ENCODE measurements around the gene ENPP6.

- TF ChIP-seq EP300 (IDR thresholded peaks at IDR 0.05; ENCODE audit: borderline replicate concordance) (no peak), REST (IDR thresholded peaks at IDR 0.05; ENCODE audit: low read depth) (no peak), RAD21 (IDR thresholded peaks at IDR 0.05; ENCODE audit: low read depth) (no peak), NFIC (IDR thresholded peaks at IDR 0.05) (no peak), TAF1 (IDR thresholded peaks at IDR 0.05; ENCODE audit: low read depth) (no peak), YY1 (IDR thresholded peaks at IDR 0.05; ENCODE audit: low read depth) (no peak), CREB1 (IDR thresholded peaks at IDR 0.05; ENCODE audit: low read depth) (no peak), TEAD4 (IDR thresholded peaks at IDR 0.05) (no peak), CEBPB (IDR thresholded peaks at IDR 0.05) (no peak)
These were observed 19.5 kb downstream of the ENPP6 start for GRCh38 chr4:184198190-184198589.
